RPMI8226 (cell line): ENCODE data around the gene XRCC2.
"Not testable (repeated sequence)": the region's sequence is repeated elsewhere in the genome, so short reads cannot be mapped to it uniquely, and the experiment has no call there.

Source experiments
- DNase-seq: peaks from one replicate; pipeline ENCODE4 v3.0.0-alpha.2; 2015

Gene XRCC2

GRCh38 chr7:152675759-152676636 is at the start of gene XRCC2:
TSS of gene XRCC2 (minus strand) at chr7:152676141. CDS start at chr7:152676079, 62 bp downstream.
- peak; percentile 96 for DNase-seq

GRCh38 chr7:152723364-152723763 is 47.4 kb upstream of the XRCC2 start:
- DNase-seq: no peak

- not testable (repeated sequence) for DNase-seq
Observed at GRCh38 chr7:152712412-152713042, 36.6 kb upstream of the XRCC2 start.

- no peak for DNase-seq
Observed at GRCh38 chr7:152711444-152711944, 35.6 kb upstream of the XRCC2 start.

GRCh38 chr7:152710153-152710442 is 34.2 kb upstream of the XRCC2 start:
- DNase-seq: no peak

GRCh38 chr7:152709287-152710152 is 33.6 kb upstream of the XRCC2 start:
- no peak for DNase-seq

GRCh38 chr7:152704796-152705384 is 28.9 kb upstream of the XRCC2 start:
- no peak for DNase-seq

- no peak for DNase-seq
Observed at GRCh38 chr7:152699079-152699478, 23.1 kb upstream of the XRCC2 start.

- DNase-seq: not testable (repeated sequence)
Observed at GRCh38 chr7:152697268-152697974, 21.5 kb upstream of the XRCC2 start.

GRCh38 chr7:152692196-152692595 is 16.3 kb upstream of the XRCC2 start:
- DNase-seq: not testable (repeated sequence)

- no peak for DNase-seq
Observed at GRCh38 chr7:152683297-152683696, 7.4 kb upstream of the XRCC2 start.

- DNase-seq: no peak
Observed at GRCh38 chr7:152677808-152678670, 2.1 kb upstream of the XRCC2 start.

GRCh38 chr7:152674860-152675758 is 832 bp downstream of the XRCC2 start:
- peak; percentile 78 for DNase-seq

- DNase-seq: no peak
Observed at GRCh38 chr7:152673897-152674296, 2.0 kb downstream of the XRCC2 start.

- no peak for DNase-seq
Observed at GRCh38 chr7:152672626-152673025, 3.3 kb downstream of the XRCC2 start.

- DNase-seq: no peak
Observed at GRCh38 chr7:152669758-152670157, 6.2 kb downstream of the XRCC2 start.

- DNase-seq: no peak
Observed at GRCh38 chr7:152668975-152669374, 7.0 kb downstream of the XRCC2 start.

- DNase-seq: no peak
Observed at GRCh38 chr7:152667958-152668357, 8.0 kb downstream of the XRCC2 start.

- DNase-seq: no peak
Observed at GRCh38 chr7:152666078-152666477, 9.9 kb downstream of the XRCC2 start.

GRCh38 chr7:152664636-152665035 is 11.3 kb downstream of the XRCC2 start:
- no peak for DNase-seq
